Liver (tissue), 9 donors: Measurements from ENCODE around the gene ERC1. TPM values are rescaled to one million over a fixed set of nuclear protein-coding genes. Genes with fewer than 3 reads are reported as not detected.

Experiments used
- DNase-seq: peaks from one replicate; pipeline ENCODE4 v3.0.0-alpha.2; 2017; ENCODE audit warnings: low spot score
- H3K27ac ChIP-seq, 2 donors: one replicate each; pipeline ENCODE4 v1.7.0; 2013; ENCODE audit warnings: inconsistent platforms in 2 of 2, low read length in 2 of 2, control low read depth in 1 of 2, low read depth in 1 of 2, mild to moderate bottlenecking in 1 of 2
- H3K27me3 ChIP-seq, 4 donors: one replicate each; pipeline versions ENCODE4 v1.6.1 to v1.7.0; 2013; ENCODE audit warnings: low read length in 3 of 4, inconsistent platforms in 1 of 4, mild to moderate bottlenecking in 1 of 4, moderate library complexity in 1 of 4; ENCODE audit not compliant: control insufficient read depth in 4 of 4, insufficient read depth in 4 of 4
- H3K36me3 ChIP-seq, 4 donors: one replicate each; pipeline versions ENCODE4 v1.6.1 to v1.7.0; 2013; ENCODE audit warnings: low read length in 3 of 4, mild to moderate bottlenecking in 3 of 4, low read depth in 1 of 4, moderate library complexity in 1 of 4; ENCODE audit not compliant: control insufficient read depth in 4 of 4, insufficient read depth in 3 of 4
- H3K4me1 ChIP-seq, 4 donors: one replicate each; pipeline versions ENCODE4 v1.6.1 to v1.7.0; 2013; ENCODE audit warnings: low read length in 3 of 4, mild to moderate bottlenecking in 3 of 4, moderate library complexity in 1 of 4; ENCODE audit not compliant: control insufficient read depth in 4 of 4, insufficient read depth in 4 of 4
- H3K4me3 ChIP-seq, 3 donors: one replicate each; pipeline versions ENCODE4 v1.6.1 to v1.7.0; 2013; ENCODE audit warnings: low read length in 3 of 3, control low read depth in 1 of 3, low read depth in 1 of 3, mild to moderate bottlenecking in 1 of 3
- H3K9ac ChIP-seq, 2 donors: one replicate each; pipeline ENCODE4 v1.7.0; 2013; ENCODE audit warnings: low read length in 2 of 2, mild to moderate bottlenecking in 2 of 2, moderate library complexity in 2 of 2, control low read depth in 1 of 2, low read depth in 1 of 2
- H3K9me3 ChIP-seq, 4 donors: one replicate each; pipeline versions ENCODE4 v1.6.1 to v1.7.0; 2013; ENCODE audit warnings: low read length in 3 of 4; ENCODE audit not compliant: control insufficient read depth in 4 of 4
- EGR1 ChIP-seq, 2 donors: IDR thresholded peaks; 2 replicates each; pipeline ENCODE4 v1.6.1; 2016 to 2018; ENCODE audit warnings: antibody characterized with exemption in 2 of 2, low read depth in 2 of 2
- FOXA1 ChIP-seq: IDR thresholded peaks from 2 replicates; pipeline ENCODE4 v1.6.1; 2016; ENCODE audit warnings: antibody characterized with exemption
- FOXA2 ChIP-seq: IDR thresholded peaks from 2 replicates; pipeline ENCODE4 v1.6.1; 2016; ENCODE audit warnings: antibody characterized with exemption
- HNF4G ChIP-seq: IDR thresholded peaks from 2 replicates; pipeline ENCODE4 v1.6.1; 2016; ENCODE audit warnings: antibody characterized with exemption
- JUND ChIP-seq, 2 donors: IDR thresholded peaks; 2 replicates each; pipeline ENCODE4 v1.6.1; 2016; ENCODE audit warnings: antibody characterized with exemption in 2 of 2
- RAD21 ChIP-seq, 2 donors: IDR thresholded peaks; 2 replicates each; pipeline ENCODE4 v1.6.1; 2016; ENCODE audit warnings: antibody characterized with exemption in 2 of 2, mild to moderate bottlenecking in 2 of 2
- RXRA ChIP-seq, 2 donors: IDR thresholded peaks; 2 replicates each; pipeline ENCODE4 v1.6.1; 2017 to 2018; ENCODE audit warnings: antibody characterized with exemption in 2 of 2, mild to moderate bottlenecking in 1 of 2
- WGBS: extraction: QIAGEN DNeasy Blood & Tissue Kit; methylation state at CpG from one replicate; pipeline ENCODE4 v1.1.7; 2013; 5-methylcytosine and 5-hydroxymethylcytosine counted together
- polyA plus RNA-seq, 2 donors: library from polyadenylated mRNA; stranded (reverse) in 1 of 2; unstranded in 1 of 2; fragments of 200-250 nt in 1 of 2; fragments of >200 nt in 1 of 2; fragmentation: Nextera tagmentation in 1 of 2; extraction: Ambion mirVana in 1 of 2; gene quantifications; one replicate each; pipeline versions ENCODE4 v1.2.1 to v1.2.3, GENCODE V29; 2013 to 2015
- total RNA-seq, 2 donors: library from RNA; depleted of rRNA; stranded (reverse); fragments of >200 nt; gene quantifications; one replicate each; pipeline ENCODE4 v1.2.3, GENCODE V29; 2014
- TF ChIP-seq, protein P1 (sequence below): IDR thresholded peaks from 2 replicates; pipeline ENCODE4 v1.6.1; 2016; ENCODE audit warnings: antibody characterized with exemption
- TF ChIP-seq, protein P2 (sequence below): IDR thresholded peaks from 2 replicates; pipeline ENCODE4 v1.6.1; 2016; ENCODE audit warnings: antibody characterized with exemption, mild to moderate bottlenecking
- donor health status: healthy.
- donor health status: healthy.
- donor health status: healthy.
- donor health status: healthy.
- donor health status: healthy.

Gene ERC1
- total and polyA plus RNA-seq, 4 donors, result 6.2 to 50.2 (median 10.3) TPM

DNA sequence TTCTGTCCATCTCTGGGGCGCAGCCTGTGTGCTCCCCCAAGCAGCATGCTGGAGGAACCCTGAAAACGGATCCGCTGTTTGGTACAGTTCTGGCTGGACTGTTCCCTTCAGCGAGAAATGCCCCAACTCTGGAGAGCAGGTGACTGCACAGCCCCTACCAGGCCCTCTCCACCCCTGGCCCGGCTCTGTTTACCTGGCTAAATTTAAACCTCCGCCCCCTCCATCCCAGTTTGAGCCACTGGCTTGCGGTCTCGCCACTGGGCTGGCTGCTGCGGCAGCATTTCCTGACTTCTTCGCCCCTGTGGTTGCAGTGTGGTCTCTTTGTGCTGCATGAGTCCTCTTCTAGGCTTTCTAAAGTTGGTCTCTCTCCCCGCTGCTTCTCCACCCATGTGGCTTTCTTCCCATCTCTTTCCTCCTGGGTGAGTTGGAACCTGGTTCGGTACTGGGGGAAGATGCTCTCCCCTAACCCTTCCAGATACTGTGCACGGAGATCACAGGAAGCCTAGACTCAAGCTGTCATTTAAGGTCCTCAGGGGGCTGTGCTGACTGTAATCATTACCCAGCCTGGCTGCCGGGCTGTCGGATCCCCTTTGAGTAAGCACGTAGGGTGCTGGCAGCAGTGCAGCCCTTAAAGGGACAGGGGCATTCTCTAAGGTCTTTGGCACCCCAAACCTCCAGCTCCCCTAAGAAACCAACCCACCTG, 542.7 kb downstream of the ERC1 start:
- Histone ChIP-seq H3K27ac (no peak overlapping the region), H3K27me3 (peaks cover 0 to 22% (median under 1%) of the 10 kb centered on the region in 4 donors), H3K9ac (no peak overlapping the region), H3K4me3 (no peak overlapping the region), H3K9me3 (no peaks in the 10 kb centered on the region), H3K36me3 (no peaks in the 10 kb centered on the region), H3K4me1 (peaks cover 0 to 12% (median 8%) of the 10 kb centered on the region in 4 donors)
- TF ChIP-seq, protein P1, sequence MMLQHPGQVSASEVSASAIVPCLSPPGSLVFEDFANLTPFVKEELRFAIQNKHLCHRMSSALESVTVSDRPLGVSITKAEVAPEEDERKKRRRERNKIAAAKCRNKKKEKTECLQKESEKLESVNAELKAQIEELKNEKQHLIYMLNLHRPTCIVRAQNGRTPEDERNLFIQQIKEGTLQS, result no peak
- 33% methylated on average over 16 of the region's 16 CpGs for WGBS
- DNase-seq, result no peak

DNA sequence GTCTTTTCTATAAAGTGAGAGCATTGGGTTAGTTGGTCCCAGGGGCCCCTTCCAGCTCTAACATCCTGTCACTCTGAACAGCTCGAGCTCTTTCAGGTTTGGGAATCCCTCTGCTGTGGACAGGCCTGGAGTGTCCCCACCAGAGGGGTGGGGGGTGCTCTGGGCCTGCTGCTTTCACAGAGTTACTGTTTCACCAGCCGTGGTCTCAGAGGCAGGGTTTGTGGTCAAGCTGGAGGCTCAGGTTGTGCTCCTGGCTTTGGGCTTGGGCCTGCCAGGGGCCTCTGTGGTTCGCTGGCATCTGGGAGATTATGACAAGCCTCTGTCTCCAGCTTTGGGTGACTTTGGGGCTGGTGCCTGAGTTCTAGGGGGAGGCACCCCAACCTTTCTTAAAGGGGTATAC, 543.7 kb downstream of the ERC1 start:
- 86% methylated on average over 3 of the region's 3 CpGs for WGBS
- H3K4me3 ChIP-seq, result no peak overlapping the region
- peaks cover 0 to 11% (median 8%) of the 10 kb centered on the region in 4 donors for H3K4me1 ChIP-seq
- DNase-seq, result no peak
- no peaks in the 10 kb centered on the region for H3K9me3 ChIP-seq
- no peaks in the 10 kb centered on the region for H3K36me3 ChIP-seq
- no peak overlapping the region for H3K27ac ChIP-seq
- H3K9ac ChIP-seq, result no peak overlapping the region
- peaks cover 0 to 25% (median under 1%) of the 10 kb centered on the region in 4 donors for H3K27me3 ChIP-seq
- TF ChIP-seq FOXA2 (no peak), HNF4G (no peak), RAD21 (IDR thresholded peaks at IDR 0.05) (no peak), RXRA (IDR thresholded peaks at IDR 0.05) (no peak), EGR1 (IDR thresholded peaks at IDR 0.05; ENCODE audit: low read depth in 2 of 2) (no peak)

DNA sequence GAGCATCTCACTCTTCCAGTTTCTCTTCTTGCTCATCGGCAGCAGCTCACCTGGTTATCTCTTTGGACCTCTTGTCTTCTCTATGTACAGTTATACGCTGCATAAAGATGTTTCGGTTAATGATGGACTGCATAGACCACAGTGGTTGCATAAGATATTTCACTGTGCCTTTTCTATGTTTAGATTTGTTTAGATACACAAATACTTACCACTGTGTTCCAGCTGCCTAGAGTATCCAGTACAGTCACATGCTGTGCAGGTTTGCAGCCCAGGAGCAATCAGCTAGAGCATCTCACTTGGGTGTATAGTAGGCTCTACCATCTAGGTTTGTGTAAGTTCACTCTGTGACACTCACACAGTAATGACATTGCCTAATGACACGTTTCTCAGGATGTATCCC, 545.8 kb downstream of the ERC1 start:
- Histone ChIP-seq H3K9me3 (no peaks in the 10 kb centered on the region), H3K27ac (no peak overlapping the region), H3K4me1 (peaks cover 0 to 5% (median 0%) of the 10 kb centered on the region in 4 donors), H3K27me3 (peaks cover 0 to 24% (median under 1%) of the 10 kb centered on the region in 4 donors), H3K9ac (no peak overlapping the region), H3K36me3 (no peaks in the 10 kb centered on the region), H3K4me3 (no peak overlapping the region)
- WGBS, result 85% methylated on average over 4 of the region's 4 CpGs
- TF ChIP-seq EGR1 (IDR thresholded peaks at IDR 0.05; ENCODE audit: low read depth in 2 of 2) (no peak), JUND (IDR thresholded peaks at IDR 0.05) (no peak), FOXA1 (no peak)
- TF ChIP-seq, protein P2, sequence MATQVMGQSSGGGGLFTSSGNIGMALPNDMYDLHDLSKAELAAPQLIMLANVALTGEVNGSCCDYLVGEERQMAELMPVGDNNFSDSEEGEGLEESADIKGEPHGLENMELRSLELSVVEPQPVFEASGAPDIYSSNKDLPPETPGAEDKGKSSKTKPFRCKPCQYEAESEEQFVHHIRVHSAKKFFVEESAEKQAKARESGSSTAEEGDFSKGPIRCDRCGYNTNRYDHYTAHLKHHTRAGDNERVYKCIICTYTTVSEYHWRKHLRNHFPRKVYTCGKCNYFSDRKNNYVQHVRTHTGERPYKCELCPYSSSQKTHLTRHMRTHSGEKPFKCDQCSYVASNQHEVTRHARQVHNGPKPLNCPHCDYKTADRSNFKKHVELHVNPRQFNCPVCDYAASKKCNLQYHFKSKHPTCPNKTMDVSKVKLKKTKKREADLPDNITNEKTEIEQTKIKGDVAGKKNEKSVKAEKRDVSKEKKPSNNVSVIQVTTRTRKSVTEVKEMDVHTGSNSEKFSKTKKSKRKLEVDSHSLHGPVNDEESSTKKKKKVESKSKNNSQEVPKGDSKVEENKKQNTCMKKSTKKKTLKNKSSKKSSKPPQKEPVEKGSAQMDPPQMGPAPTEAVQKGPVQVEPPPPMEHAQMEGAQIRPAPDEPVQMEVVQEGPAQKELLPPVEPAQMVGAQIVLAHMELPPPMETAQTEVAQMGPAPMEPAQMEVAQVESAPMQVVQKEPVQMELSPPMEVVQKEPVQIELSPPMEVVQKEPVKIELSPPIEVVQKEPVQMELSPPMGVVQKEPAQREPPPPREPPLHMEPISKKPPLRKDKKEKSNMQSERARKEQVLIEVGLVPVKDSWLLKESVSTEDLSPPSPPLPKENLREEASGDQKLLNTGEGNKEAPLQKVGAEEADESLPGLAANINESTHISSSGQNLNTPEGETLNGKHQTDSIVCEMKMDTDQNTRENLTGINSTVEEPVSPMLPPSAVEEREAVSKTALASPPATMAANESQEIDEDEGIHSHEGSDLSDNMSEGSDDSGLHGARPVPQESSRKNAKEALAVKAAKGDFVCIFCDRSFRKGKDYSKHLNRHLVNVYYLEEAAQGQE, result no peak
- TF ChIP-seq, protein P1, result no peak
- no peak for DNase-seq
